Measurements from ENCODE around the gene ARHGEF3.
"Not testable (repeated sequence)": the region's sequence is repeated elsewhere in the genome, so short reads cannot be mapped to it uniquely, and the experiment has no call there.

Gene ARHGEF3

GRCh38 chr3:56759532-56759931 lies 42.2 kb downstream of the ARHGEF3 start:
- H3K27ac ChIP-seq: no peak overlapping the region
- TF ChIP-seq ZFX (IDR thresholded peaks at IDR 0.05): no peak
- TF ChIP-seq, protein P1, sequence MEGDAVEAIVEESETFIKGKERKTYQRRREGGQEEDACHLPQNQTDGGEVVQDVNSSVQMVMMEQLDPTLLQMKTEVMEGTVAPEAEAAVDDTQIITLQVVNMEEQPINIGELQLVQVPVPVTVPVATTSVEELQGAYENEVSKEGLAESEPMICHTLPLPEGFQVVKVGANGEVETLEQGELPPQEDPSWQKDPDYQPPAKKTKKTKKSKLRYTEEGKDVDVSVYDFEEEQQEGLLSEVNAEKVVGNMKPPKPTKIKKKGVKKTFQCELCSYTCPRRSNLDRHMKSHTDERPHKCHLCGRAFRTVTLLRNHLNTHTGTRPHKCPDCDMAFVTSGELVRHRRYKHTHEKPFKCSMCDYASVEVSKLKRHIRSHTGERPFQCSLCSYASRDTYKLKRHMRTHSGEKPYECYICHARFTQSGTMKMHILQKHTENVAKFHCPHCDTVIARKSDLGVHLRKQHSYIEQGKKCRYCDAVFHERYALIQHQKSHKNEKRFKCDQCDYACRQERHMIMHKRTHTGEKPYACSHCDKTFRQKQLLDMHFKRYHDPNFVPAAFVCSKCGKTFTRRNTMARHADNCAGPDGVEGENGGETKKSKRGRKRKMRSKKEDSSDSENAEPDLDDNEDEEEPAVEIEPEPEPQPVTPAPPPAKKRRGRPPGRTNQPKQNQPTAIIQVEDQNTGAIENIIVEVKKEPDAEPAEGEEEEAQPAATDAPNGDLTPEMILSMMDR (conservative IDR thresholded peaks at IDR 0.05): no peak

DNA sequence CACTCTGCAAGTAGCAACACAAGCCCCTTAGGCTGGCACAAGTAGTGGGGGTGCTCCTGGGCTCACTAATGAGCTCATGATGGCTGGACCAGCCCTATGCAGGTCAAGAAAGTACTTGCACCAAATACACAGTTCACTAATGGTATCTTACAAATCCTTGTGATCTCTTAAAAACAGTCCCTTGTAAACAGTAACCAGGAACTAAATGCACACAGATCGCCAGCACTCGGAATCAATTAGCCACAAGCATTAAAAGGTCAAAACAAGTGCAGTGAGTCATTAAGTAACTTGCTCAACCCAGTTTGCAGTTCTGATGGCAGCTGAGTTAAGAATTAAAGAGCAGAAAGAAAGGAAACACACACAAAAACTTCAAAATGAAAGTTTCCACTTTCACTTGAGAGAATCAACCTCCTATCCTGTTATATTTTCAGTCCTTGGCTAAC lies 43.2 kb downstream of the ARHGEF3 start:
- TF ChIP-seq, protein P1 (conservative IDR thresholded peaks at IDR 0.05): no peak
- TF ChIP-seq ZFX (IDR thresholded peaks at IDR 0.05): no peak
- H3K27ac ChIP-seq: no peak overlapping the region

GRCh38 chr3:56758042-56758441 lies 43.7 kb downstream of the ARHGEF3 start:
- H3K27ac ChIP-seq: not testable (repeated sequence)

DNA sequence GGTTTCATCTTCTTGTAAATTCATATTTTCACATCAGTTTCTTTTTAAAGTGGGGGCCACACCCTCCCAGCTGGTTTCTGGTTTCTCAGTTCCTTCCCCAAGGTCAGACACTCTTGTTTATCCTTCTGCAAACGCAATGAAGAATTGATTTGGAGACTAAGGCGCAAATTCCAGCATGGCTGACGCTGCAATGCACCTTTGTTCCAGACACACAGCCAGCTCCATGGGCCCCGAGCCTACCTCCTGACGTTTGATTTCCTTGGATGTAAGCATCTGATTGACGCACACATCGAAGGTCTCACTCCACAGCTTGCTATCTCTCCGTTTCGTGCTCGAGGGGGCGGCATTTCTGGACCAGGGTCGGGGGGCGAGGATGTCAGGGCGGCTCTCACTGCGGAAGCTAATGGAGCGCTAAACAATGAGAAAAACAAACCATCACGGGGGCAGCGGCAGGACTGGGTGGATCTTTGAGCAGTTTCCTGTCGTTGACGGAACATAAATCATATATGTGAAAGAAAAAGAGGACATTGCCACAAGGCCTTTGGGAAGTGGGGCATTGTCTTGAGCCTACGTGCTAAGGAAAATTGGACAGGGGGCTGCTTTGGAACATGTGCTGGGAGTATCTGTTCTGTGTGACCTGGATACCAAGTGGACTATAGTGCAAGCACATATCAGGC lies 46.9 kb downstream of the ARHGEF3 start:
- no peak overlapping the region for H3K27ac ChIP-seq
- TF ChIP-seq, protein P1 (conservative IDR thresholded peaks at IDR 0.05): no peak
- no peak for TF ChIP-seq ZFX (IDR thresholded peaks at IDR 0.05)

DNA sequence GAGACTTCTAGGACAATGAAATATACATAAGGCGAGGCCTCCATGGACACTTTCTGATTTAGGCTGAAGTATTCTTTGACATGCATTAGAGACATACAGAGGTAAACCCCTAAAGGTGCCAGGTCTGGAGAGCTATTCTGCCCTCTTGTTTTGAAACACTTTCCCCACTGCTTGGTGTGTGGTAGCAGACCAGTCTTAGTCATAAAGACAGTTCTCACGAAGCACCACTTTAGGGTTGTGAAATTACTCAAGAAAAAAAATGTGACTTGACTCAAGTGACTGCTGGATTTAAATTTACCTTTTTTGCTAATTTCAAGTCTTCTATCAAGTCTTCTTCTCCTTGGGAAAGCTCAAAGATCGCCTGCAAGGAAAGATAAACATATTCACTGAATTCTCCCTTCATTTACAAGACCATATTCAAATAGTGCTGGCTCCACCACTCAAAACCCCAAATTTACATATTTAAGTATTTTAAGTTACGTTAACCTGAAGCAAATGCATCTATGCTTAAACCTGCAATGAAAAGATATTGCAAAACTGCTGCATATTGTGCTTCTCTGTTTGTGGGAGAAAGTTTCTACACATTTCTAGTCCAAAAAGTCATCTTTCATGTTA lies 48.4 kb downstream of the ARHGEF3 start:
- TF ChIP-seq ZFX (IDR thresholded peaks at IDR 0.05): no peak
- TF ChIP-seq, protein P1 (conservative IDR thresholded peaks at IDR 0.05): no peak
- H3K27ac ChIP-seq: no peak overlapping the region

DNA sequence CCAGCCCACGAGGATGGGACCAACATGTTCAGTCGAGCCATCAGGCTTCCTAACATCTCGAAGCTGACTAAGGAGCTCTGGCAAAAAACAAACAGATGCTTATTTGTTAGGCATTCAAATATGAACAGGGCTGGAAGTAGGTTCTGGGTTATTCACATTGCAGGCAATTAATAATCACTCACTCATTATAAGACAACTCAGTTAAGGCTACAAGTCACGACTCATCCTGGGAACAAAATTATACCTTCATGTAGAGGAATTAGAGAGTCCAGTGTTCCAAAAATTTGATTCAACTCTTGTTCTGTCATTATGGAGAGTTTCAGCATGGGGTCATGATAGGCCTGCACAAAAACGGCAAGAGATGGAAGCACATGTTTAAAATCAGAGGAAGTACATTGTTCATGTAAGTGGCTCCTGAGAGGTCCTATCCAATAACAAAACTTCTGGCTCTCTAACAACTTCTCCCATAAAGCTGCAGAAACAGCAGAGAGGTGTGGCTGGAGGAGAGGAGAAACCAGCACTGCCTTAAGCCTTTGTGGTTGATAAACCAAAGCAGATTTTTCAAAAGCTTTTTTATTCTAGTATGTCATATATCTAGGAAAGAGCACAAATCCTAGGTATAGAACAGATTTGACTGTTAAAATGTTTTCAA lies 50.6 kb downstream of the ARHGEF3 start:
- no peak overlapping the region for H3K27ac ChIP-seq
- no peak for TF ChIP-seq ZFX (IDR thresholded peaks at IDR 0.05)
- TF ChIP-seq, protein P1 (conservative IDR thresholded peaks at IDR 0.05): no peak

- TF ChIP-seq, protein P1 (conservative IDR thresholded peaks at IDR 0.05): no peak
- no peak for TF ChIP-seq ZFX (IDR thresholded peaks at IDR 0.05)
- H3K27ac ChIP-seq: no peak overlapping the region
These were observed 53.0 kb downstream of the ARHGEF3 start for GRCh38 chr3:56748663-56749231.
